HEK293 (cell line): ENCODE measurements around the gene CPN2.

ENCODE experiments used
- CTCF ChIA-PET: fragments of 350-600 bp; formaldehyde crosslinking; extraction: SDS; loops from one replicate; lab custom pipeline; 2021; ENCODE audit warnings: antibody characterized with exemption; lab: Yijun Ruan, JAX
- POLR2A ChIA-PET: fragments of 300-600 bp; formaldehyde crosslinking; extraction: SDS; loops from one replicate; lab custom pipeline; 2020; ENCODE audit warnings: antibody characterized with exemption, inconsistent platforms; lab: Yijun Ruan, JAX
- H3K27ac ChIP-seq: fragments of 200-500 bp; sonication (Bioruptor generic); 2 replicates; pipeline ENCODE4 v1.5.1; 2014; ENCODE audit warnings: low read depth, low read length, control low read depth, inconsistent platforms; ENCODE audit errors: extremely low read depth
- H3K36me3 ChIP-seq, 2 experiments: fragments of 200-500 bp in 1 of 2; sonication (Bioruptor generic) in 1 of 2; 1 replicate in 1 of 2; 2 replicates in 1 of 2; pipeline ENCODE4 v1.5.1; 2014 to 2017; ENCODE audit warnings: inconsistent platforms in 2 of 2, low read length in 2 of 2; ENCODE audit not compliant: control insufficient read depth in 2 of 2, insufficient read depth in 1 of 2
- H3K4me1 ChIP-seq: fragments of 200-500 bp; sonication (Bioruptor generic); 2 replicates; pipeline ENCODE4 v1.5.1; 2014; ENCODE audit warnings: mild to moderate bottlenecking, low read length, inconsistent platforms; ENCODE audit not compliant: control insufficient read depth, insufficient read depth
- H3K4me3 ChIP-seq: 2 replicates; pipeline ENCODE4 v1.5.1; 2011; ENCODE audit warnings: low read depth, mild to moderate bottlenecking, control low read depth, low read length, moderate library complexity
- H3K9me3 ChIP-seq: fragments of 200-500 bp; sonication (Bioruptor generic); 2 replicates; pipeline ENCODE4 v1.5.1; 2014; ENCODE audit warnings: low read depth, low read length, inconsistent platforms; ENCODE audit not compliant: control insufficient read depth, insufficient read depth
- EGR2 ChIP-seq: fragments of 450-650 bp; formaldehyde crosslinking; IDR thresholded peaks from 2 replicates; pipeline ENCODE4 v1.5.1; 2016; ENCODE audit warnings: low read depth, missing biosample characterization, missing genetic modification characterization
- ELK4 ChIP-seq: IDR thresholded peaks from 2 replicates; pipeline ENCODE4 v1.6.1; 2011; ENCODE audit warnings: mild to moderate bottlenecking, low read depth, low read length, borderline replicate concordance
- SALL2 ChIP-seq: fragments of 450-650 bp; formaldehyde crosslinking; IDR thresholded peaks from 2 replicates; pipeline ENCODE4 v1.5.0; 2017; ENCODE audit warnings: missing biosample characterization, mild to moderate bottlenecking, missing genetic modification characterization, borderline replicate concordance
- ZFHX2 ChIP-seq: fragments of 450-650 bp; formaldehyde crosslinking; conservative IDR thresholded peaks from 2 replicates; pipeline ENCODE4 v1.5.1; 2016; ENCODE audit warnings: missing biosample characterization, missing genetic modification characterization
- ZFP69B ChIP-seq: fragments of 450-650 bp; formaldehyde crosslinking; IDR thresholded peaks from 2 replicates; pipeline ENCODE4 v1.5.1; 2016; ENCODE audit warnings: missing biosample characterization, missing genetic modification characterization
- ZNF114 ChIP-seq: fragments of 450-650 bp; formaldehyde crosslinking; IDR thresholded peaks from 2 replicates; pipeline ENCODE4 v1.5.0; 2017; ENCODE audit warnings: missing biosample characterization, missing genetic modification characterization
- ZNF19 ChIP-seq: fragments of 450-650 bp; formaldehyde crosslinking; IDR thresholded peaks from 2 replicates; pipeline ENCODE4; 2016; ENCODE audit warnings: missing biosample characterization, missing genetic modification characterization, low read depth
- ZNF280C ChIP-seq: fragments of 450-650 bp; formaldehyde crosslinking; IDR thresholded peaks from 2 replicates; pipeline ENCODE4 v1.5.1; 2016; ENCODE audit warnings: missing biosample characterization, missing genetic modification characterization
- ZNF280D ChIP-seq: fragments of 450-650 bp; formaldehyde crosslinking; IDR thresholded peaks from 2 replicates; pipeline ENCODE4 v1.5.1; 2016; ENCODE audit warnings: missing biosample characterization, missing genetic modification characterization
- ZNF513 ChIP-seq: fragments of 450-650 bp; IDR thresholded peaks from 2 replicates; pipeline ENCODE4 v1.5.1; 2018; ENCODE audit warnings: missing biosample characterization, missing genetic modification characterization
- ZNF600 ChIP-seq: fragments of 450-650 bp; formaldehyde crosslinking; IDR thresholded peaks from 2 replicates; pipeline ENCODE4 v1.5.1; 2016; ENCODE audit warnings: missing biosample characterization, missing genetic modification characterization
- ZNF701 ChIP-seq: fragments of 450-650 bp; formaldehyde crosslinking; IDR thresholded peaks from 2 replicates; pipeline ENCODE4 v1.5.1; 2016; ENCODE audit warnings: missing biosample characterization, missing genetic modification characterization

Gene CPN2

GRCh38 chr3:194374935-194375334 is 23.8 kb upstream of the CPN2 start (continued):
- no peak for TF ChIP-seq ZNF280D (tag by site-specific recombination)
- no peak for TF ChIP-seq SALL2 (tag by site-specific recombination)
- TF ChIP-seq, all 188 proteins: peak for 0

- H3K4me3 ChIP-seq: no peak overlapping the region
- TF ChIP-seq ZNF19 (tag by site-specific recombination) (no peak), ZNF513 (tag by site-specific recombination) (no peak), ELK4 (no peak), ZNF280C (tag by site-specific recombination) (no peak)
- TF ChIP-seq, all 188 proteins: peak for 0
- Histone ChIP-seq H3K27ac (no peak overlapping the region), H3K4me1 (no peaks in the 10 kb centered on the region), H3K36me3 (no peaks in the 10 kb centered on the region), H3K9me3 (no peaks in the 10 kb centered on the region)
- ChIA-PET POLR2A (no interaction called here), CTCF (no interaction called here)
These were observed 22.8 kb upstream of the CPN2 start for GRCh38 chr3:194373899-194374298.

GRCh38 chr3:194373028-194373427 is 21.9 kb upstream of the CPN2 start:
- Histone ChIP-seq H3K27ac (no peak overlapping the region), H3K4me3 (no peak overlapping the region), H3K4me1 (no peaks in the 10 kb centered on the region), H3K36me3 (no peaks in the 10 kb centered on the region), H3K9me3 (no peaks in the 10 kb centered on the region)
- no peak for TF ChIP-seq ZNF701
- no peak for TF ChIP-seq ZFP69B
- no peak for TF ChIP-seq ZNF114 (tag by site-specific recombination)
- TF ChIP-seq EGR2 (tag by site-specific recombination): no peak
- CTCF ChIA-PET: no interaction called here
- POLR2A ChIA-PET: no interaction called here

- H3K36me3 ChIP-seq: no peaks in the 10 kb centered on the region
- no peaks in the 10 kb centered on the region for H3K4me1 ChIP-seq
- ChIA-PET POLR2A (no interaction called here), CTCF (interaction anchor here (0.6 kb wide), 1 partner anchor 37 kb away, joined by 4 read pairs; no protein-coding TSS in a partner anchor)
- H3K27ac ChIP-seq: no peak overlapping the region
- no peaks in the 10 kb centered on the region for H3K9me3 ChIP-seq
- TF ChIP-seq ZFHX2 (tag by site-specific recombination) (no peak), ZNF600 (tag by site-specific recombination) (peak; percentile 72)
- no peak overlapping the region for H3K4me3 ChIP-seq
These were observed 19.6 kb upstream of the CPN2 start for GRCh38 chr3:194370753-194371152.
